Thoracic aorta (tissue), 2 donors: ENCODE measurements around the gene DZIP1L. TPM values are rescaled to one million over a fixed set of nuclear protein-coding genes. Genes with fewer than 3 reads are reported as not detected.

Experiments
- ATAC-seq: fragments of 150-250 bp; one replicate; pipeline ENCODE4 v1.8.0; 2017; ENCODE audit warnings: low read depth; ENCODE audit not compliant: insufficient number of reproducible peaks, low FRiP score
- DNase-seq: peaks from one replicate; pipeline ENCODE4 v3.0.0-alpha.2; 2020; ENCODE audit warnings: low spot score
- H3K27ac ChIP-seq, 2 donors: fragments of 200-600 bp; sonication (generic); 1 replicate in 1 of 2; 2 replicates in 1 of 2; pipeline ENCODE4 v1.5.1; 2016; ENCODE audit warnings: mild to moderate bottlenecking in 2 of 2, moderate library complexity in 2 of 2
- H3K27me3 ChIP-seq: fragments of 200-600 bp; sonication (generic); replicated peaks from 2 replicates; pipeline ENCODE4 v1.6.0; 2016; ENCODE audit warnings: mild to moderate bottlenecking; ENCODE audit not compliant: insufficient read depth
- H3K36me3 ChIP-seq: fragments of 200-600 bp; sonication (generic); one replicate; pipeline ENCODE4 v1.5.1; 2016
- H3K4me1 ChIP-seq, 2 donors: fragments of 200-600 bp; sonication (generic); 1 replicate in 1 of 2; 2 replicates in 1 of 2; pipeline versions ENCODE4 v1.5.1 to v1.6.0; 2016; ENCODE audit warnings: low read depth in 2 of 2, mild to moderate bottlenecking in 1 of 2; ENCODE audit not compliant: control insufficient read depth in 1 of 2
- H3K4me3 ChIP-seq: fragments of 200-600 bp; sonication (generic); 2 replicates; pipeline ENCODE4 v1.5.1; 2016; ENCODE audit warnings: mild to moderate bottlenecking
- H3K9me3 ChIP-seq: fragments of 200-600 bp; sonication (generic); 2 replicates; pipeline ENCODE4 v1.5.1; 2016
- total RNA-seq, 2 donors: library from RNA; depleted of rRNA; stranded (reverse); fragments of >200 nt; gene quantifications; one replicate each; pipeline versions ENCODE4 v1.1.0 to v1.2.3, GENCODE V29; 2016
- TF ChIP-seq, protein P1 (sequence below): fragments of 200-600 bp; sonication (generic); IDR thresholded peaks from one replicate; pipeline ENCODE4 v1.5.1; 2019; ENCODE audit warnings: antibody characterized with exemption

The DZIP1L gene
- total RNA-seq, 2 donors from 2014 or later, result 61.1 to 110 TPM

GRCh38 chr3:138031536-138031935 is 83.9 kb downstream of the DZIP1L start:
- Histone ChIP-seq H3K27me3 (no peaks in the 10 kb centered on the region), H3K9me3 (no peaks in the 10 kb centered on the region), H3K4me1 (no peaks in the 10 kb centered on the region), H3K4me3 (no peak overlapping the region), H3K27ac (no peak overlapping the region), H3K36me3 (peaks cover 16% of the 10 kb centered on the region)
- TF ChIP-seq, protein P1, sequence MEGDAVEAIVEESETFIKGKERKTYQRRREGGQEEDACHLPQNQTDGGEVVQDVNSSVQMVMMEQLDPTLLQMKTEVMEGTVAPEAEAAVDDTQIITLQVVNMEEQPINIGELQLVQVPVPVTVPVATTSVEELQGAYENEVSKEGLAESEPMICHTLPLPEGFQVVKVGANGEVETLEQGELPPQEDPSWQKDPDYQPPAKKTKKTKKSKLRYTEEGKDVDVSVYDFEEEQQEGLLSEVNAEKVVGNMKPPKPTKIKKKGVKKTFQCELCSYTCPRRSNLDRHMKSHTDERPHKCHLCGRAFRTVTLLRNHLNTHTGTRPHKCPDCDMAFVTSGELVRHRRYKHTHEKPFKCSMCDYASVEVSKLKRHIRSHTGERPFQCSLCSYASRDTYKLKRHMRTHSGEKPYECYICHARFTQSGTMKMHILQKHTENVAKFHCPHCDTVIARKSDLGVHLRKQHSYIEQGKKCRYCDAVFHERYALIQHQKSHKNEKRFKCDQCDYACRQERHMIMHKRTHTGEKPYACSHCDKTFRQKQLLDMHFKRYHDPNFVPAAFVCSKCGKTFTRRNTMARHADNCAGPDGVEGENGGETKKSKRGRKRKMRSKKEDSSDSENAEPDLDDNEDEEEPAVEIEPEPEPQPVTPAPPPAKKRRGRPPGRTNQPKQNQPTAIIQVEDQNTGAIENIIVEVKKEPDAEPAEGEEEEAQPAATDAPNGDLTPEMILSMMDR, result no peak
- ATAC-seq, result no peak
- no peak for DNase-seq

GRCh38 chr3:138030734-138031280 is 84.6 kb downstream of the DZIP1L start:
- Histone ChIP-seq H3K36me3 (peaks cover 16% of the 10 kb centered on the region), H3K9me3 (no peaks in the 10 kb centered on the region), H3K27ac (no peak overlapping the region), H3K27me3 (no peaks in the 10 kb centered on the region), H3K4me1 (no peaks in the 10 kb centered on the region), H3K4me3 (no peak overlapping the region)
- no peak for DNase-seq
- TF ChIP-seq, protein P1, result no peak
- no peak for ATAC-seq

- Histone ChIP-seq H3K27me3 (no peaks in the 10 kb centered on the region), H3K4me1 (no peaks in the 10 kb centered on the region), H3K9me3 (no peaks in the 10 kb centered on the region), H3K4me3 (no peak overlapping the region), H3K27ac (no peak overlapping the region), H3K36me3 (peaks cover 23% of the 10 kb centered on the region)
- DNase-seq (no peak), ATAC-seq (no peak)
- TF ChIP-seq, protein P1, result no peak
Measured at GRCh38 chr3:138027821-138028220, 87.6 kb downstream of the DZIP1L start.

DNA sequence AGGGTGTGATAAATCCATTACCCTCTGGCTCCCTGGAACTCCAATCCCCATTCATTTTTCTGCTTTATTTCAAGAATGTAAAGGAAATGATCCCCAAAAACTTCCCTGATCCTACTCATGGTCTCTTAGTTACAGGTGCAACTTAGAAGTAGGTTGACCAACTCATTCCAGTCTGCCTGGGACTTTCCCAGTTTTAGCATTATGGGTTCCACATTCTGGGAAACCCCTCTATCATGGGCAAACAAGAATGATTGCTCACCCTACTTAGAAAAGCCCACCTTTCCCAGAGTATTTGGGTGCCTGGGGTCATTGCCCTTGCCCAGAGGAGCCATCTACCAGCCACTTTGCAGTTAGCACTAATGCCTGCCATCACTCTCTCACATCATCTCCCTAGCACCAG is 89.9 kb downstream of the DZIP1L start:
- H3K27me3 ChIP-seq, result no peaks in the 10 kb centered on the region
- H3K36me3 ChIP-seq, result peaks cover 18% of the 10 kb centered on the region
- TF ChIP-seq, protein P1, result no peak
- no peaks in the 10 kb centered on the region for H3K9me3 ChIP-seq
- DNase-seq (no peak), ATAC-seq (no peak)
- no peaks in the 10 kb centered on the region for H3K4me1 ChIP-seq
- no peak overlapping the region for H3K27ac ChIP-seq
- H3K4me3 ChIP-seq, result no peak overlapping the region

DNA sequence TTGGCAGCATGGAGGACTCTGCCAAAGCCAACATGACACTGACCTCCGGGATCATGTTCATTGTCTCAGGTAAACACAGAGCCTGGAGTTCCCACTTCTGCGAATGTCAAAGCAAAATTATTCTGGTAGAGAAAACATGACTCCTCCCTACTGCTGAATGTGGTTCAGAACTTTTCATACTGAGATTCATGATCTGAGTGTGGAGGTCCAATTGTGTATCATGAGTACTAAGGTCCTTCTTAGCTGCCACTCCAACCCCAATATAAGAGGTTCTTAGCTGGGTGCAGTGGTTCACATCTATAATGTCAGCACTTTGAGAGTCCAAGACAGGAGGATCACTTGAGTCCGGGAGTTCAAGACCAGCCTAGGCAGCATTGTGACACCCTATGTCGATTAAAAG is 91.7 kb downstream of the DZIP1L start:
- ATAC-seq (no peak), DNase-seq (no peak)
- H3K4me3 ChIP-seq, result no peak overlapping the region
- H3K27me3 ChIP-seq, result no peaks in the 10 kb centered on the region
- H3K9me3 ChIP-seq, result no peaks in the 10 kb centered on the region
- no peaks in the 10 kb centered on the region for H3K4me1 ChIP-seq
- H3K36me3 ChIP-seq, result peaks cover 14% of the 10 kb centered on the region
- TF ChIP-seq, protein P1, result no peak
- no peak overlapping the region for H3K27ac ChIP-seq
